Neural cell (in vitro differentiated cells): ENCODE results near the gene USP40.

Experiments
- CTCF ChIP-seq: fragments of 450-650 bp; IDR thresholded peaks from 2 replicates; pipeline ENCODE4 v1.5.1; 2014; ENCODE audit warnings: antibody characterized with exemption, mild to moderate bottlenecking, moderate library complexity; ENCODE audit not compliant: poor library complexity, severe bottlenecking
- EZH2 ChIP-seq: fragments of 200-600, 300-800 bp; shearing (Covaris generic), sonication (generic); IDR thresholded peaks from 2 replicates; pipeline ENCODE4 v1.6.1; 2014; ENCODE audit warnings: antibody characterized with exemption, low read length, borderline replicate concordance, mild to moderate bottlenecking; ENCODE audit not compliant: insufficient read depth, poor library complexity, severe bottlenecking
- POLR2AphosphoS5 ChIP-seq: IDR thresholded peaks from 2 replicates; pipeline ENCODE4 v1.6.1; 2012

GRCh38 chr2:233593201-233593600 lies 26.6 kb upstream of the USP40 start:
- TF ChIP-seq POLR2AphosphoS5 (no peak), EZH2 (no peak), CTCF (no peak)
